Right lobe of liver (tissue), 6 donors: ENCODE results near the gene ALS2. TPM values are rescaled to one million over a fixed set of nuclear protein-coding genes. Genes with fewer than 3 reads are reported as not detected.

Experiments
- ATAC-seq, 4 donors: fragments of 200-7000 bp; cut with Tn5 transposase; one replicate each; pipeline ENCODE4 v1.9.1; 2020; ENCODE audit warnings: mild to moderate bottlenecking in 4 of 4, moderate library complexity in 4 of 4
- DNase-seq, 3 donors: peaks; one replicate each; pipeline ENCODE4 v3.0.0-alpha.2; 2020
- H3K27ac ChIP-seq, 3 donors: fragments of 200-600 bp; one replicate each; pipeline ENCODE4 v1.8.0; 2022
- H3K27me3 ChIP-seq, 2 donors: fragments of 200-600 bp; one replicate each; pipeline ENCODE4 v1.8.0; 2022
- H3K36me3 ChIP-seq, 4 donors: fragments of 200-600 bp; sonication (generic) in 1 of 4; one replicate each; pipeline versions ENCODE4 v1.5.1 to v1.8.0; 2017 to 2022; ENCODE audit warnings: control low read depth in 1 of 4
- H3K4me1 ChIP-seq, 4 donors: fragments of 200-600 bp; sonication (generic) in 1 of 4; one replicate each; pipeline versions ENCODE4 v1.5.1 to v1.8.0; 2017 to 2022; ENCODE audit warnings: control low read depth in 1 of 4
- H3K4me3 ChIP-seq, 3 donors: fragments of 200-600 bp; one replicate each; pipeline ENCODE4 v1.8.0; 2022
- H3K9me3 ChIP-seq, 4 donors: fragments of 200-600 bp; sonication (generic) in 1 of 4; one replicate each; pipeline versions ENCODE4 v1.5.1 to v1.8.0; 2017 to 2022; ENCODE audit warnings: control low read depth in 1 of 4
- CTCF ChIP-seq, 4 donors: fragments of 200-600 bp in 3 of 4; fragments of 450-650 bp in 1 of 4; IDR thresholded peaks; one replicate each; pipeline versions ENCODE4 v1.5.1 to v1.8.0; 2016 to 2022; ENCODE audit warnings: antibody characterized with exemption in 4 of 4, mild to moderate bottlenecking in 2 of 4
- POLR2A ChIP-seq: fragments of 450-650 bp; IDR thresholded peaks from one replicate; pipeline ENCODE4 v1.6.1; 2017; ENCODE audit warnings: antibody characterized with exemption, mild to moderate bottlenecking
- WGBS: methylation state at CpG from one replicate; pipeline ENCODE4 v1.1.6; 2018; ENCODE audit warnings: low coverage, low lambda C conversion rate; ENCODE audit not compliant: insufficient coverage; ENCODE audit errors: missing lambda C conversion rate; 5-methylcytosine and 5-hydroxymethylcytosine counted together
- intact Hi-C, 2 donors: fragments of 100-400 bp; cut with DNase I; formaldehyde crosslinking; loops; one replicate each; pipeline versions ENCODE4 v1.11.2 to v1.14.1; 2022
- total RNA-seq, 6 experiments: library from RNA; depleted of rRNA in 2 of 6; stranded (reverse); fragments of >200 nt in 2 of 6; fragmentation: NEBNext Ultra II Directional in 3 of 6; extraction: Animal tissue kit (Norgen Biotek cat#: 25700) in 3 of 6; gene quantifications; one replicate each; pipeline versions ENCODE4 v1.1.0 to v1.2.4, GENCODE V29; 2016 to 2023
- donor health status: DM: no; HTN: yes; CAD: no.
- donor health status: DM: no; HTN: no; CAD: no.
- donor health status: DM: no; HTN: no; CAD: no.
- donor health status: DM: no; HTN: yes; CAD: no.
- donor health status: DM: no; HTN: yes; CAD: no.

Gene ALS2
- total RNA-seq, 6 experiments from 2014 or later, result 15.8 to 24.9 (median 20.3) TPM

DNA sequence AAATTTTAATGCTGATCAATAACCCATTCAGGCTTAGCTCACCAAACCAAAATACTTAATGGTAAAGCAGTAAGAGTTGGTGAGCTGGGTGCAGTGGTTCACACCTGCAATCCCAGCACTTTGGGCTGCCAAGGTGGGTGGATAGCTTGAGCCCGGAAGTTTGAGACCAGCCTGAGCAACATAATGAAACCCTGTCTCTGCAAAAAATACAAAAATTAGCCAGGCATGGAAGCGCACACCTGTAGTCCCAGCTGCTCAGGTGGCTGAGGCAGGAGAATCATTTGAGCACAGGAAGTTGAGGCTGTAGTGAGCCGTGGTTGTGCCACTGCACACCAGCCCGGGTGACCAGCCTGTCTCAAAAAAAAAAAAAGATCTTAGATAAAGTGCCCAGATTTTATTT lies 46.6 kb downstream of the ALS2 start:
- Histone ChIP-seq H3K4me3 (no peak overlapping the region), H3K4me1 (no peaks in the 10 kb centered on the region), H3K27me3 (no peaks in the 10 kb centered on the region), H3K36me3 (peaks cover 0 to 24% (median 12%) of the 10 kb centered on the region in 4 donors), H3K27ac (no peak overlapping the region), H3K9me3 (peaks cover 0 to 3% (median 0%) of the 10 kb centered on the region in 4 donors)
- ATAC-seq (no peak), DNase-seq (no peak)
- no peak for TF ChIP-seq POLR2A
- no peak for TF ChIP-seq CTCF (IDR thresholded peaks at IDR 0.05)
- no CpG with 5 or more reads among the region's 4 CpGs for WGBS
- intact Hi-C loops, result no loop called here

- no peaks in the 10 kb centered on the region for H3K4me1 ChIP-seq
- no peak for TF ChIP-seq POLR2A
- no peak for TF ChIP-seq CTCF (IDR thresholded peaks at IDR 0.05)
- 86% methylated on average over 1 of the region's 1 CpG for WGBS
- peaks cover 0 to 3% (median 0%) of the 10 kb centered on the region in 4 donors for H3K9me3 ChIP-seq
- intact Hi-C loops, result no loop called here
- H3K27ac ChIP-seq, result no peak overlapping the region
- H3K4me3 ChIP-seq, result no peak overlapping the region
- ATAC-seq (no peak), DNase-seq (no peak)
- peaks cover 0 to 29% (median 11%) of the 10 kb centered on the region in 4 donors for H3K36me3 ChIP-seq
- H3K27me3 ChIP-seq, result no peaks in the 10 kb centered on the region
Measured at GRCh38 chr2:201733544-201733943, 47.2 kb downstream of the ALS2 start.

DNA sequence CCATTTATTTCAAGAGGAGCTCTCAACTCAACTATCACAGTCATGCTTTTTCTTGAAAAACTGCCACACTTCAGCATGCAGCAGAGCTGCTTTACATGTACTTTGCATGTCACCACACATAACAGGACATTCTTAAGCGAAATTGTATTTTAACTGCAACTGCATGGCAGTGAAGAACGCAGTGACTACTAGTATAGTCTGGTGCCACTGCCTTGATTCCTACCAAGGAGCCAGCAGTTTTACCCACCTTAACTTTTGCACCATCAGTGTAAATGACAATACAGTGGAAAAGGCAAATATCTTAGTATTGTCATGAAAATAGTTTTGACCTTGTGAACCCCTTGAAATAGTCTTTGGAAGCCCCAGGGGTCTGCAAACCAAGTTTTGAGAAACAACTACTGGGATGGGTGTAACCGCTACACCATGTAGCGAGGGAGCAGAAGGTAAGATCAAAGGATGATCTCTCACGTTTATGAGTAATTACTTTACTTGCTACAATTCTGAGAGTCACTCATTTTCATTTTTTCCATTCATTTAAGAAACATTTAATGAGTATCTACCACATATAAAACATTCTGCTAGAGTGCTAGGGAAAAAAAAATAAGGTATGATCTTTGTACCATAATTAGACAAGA lies 50.0 kb downstream of the ALS2 start:
- Histone ChIP-seq H3K4me1 (no peaks in the 10 kb centered on the region), H3K36me3 (peaks cover 0 to 33% (median 17%) of the 10 kb centered on the region in 4 donors), H3K9me3 (no peaks in the 10 kb centered on the region), H3K27ac (no peak overlapping the region), H3K27me3 (no peaks in the 10 kb centered on the region), H3K4me3 (no peak overlapping the region)
- ATAC-seq (no peak), DNase-seq (no peak)
- TF ChIP-seq POLR2A (no peak), CTCF (IDR thresholded peaks at IDR 0.05) (no peak)
- WGBS, result 88% methylated on average over 5 of the region's 5 CpGs
- intact Hi-C loops, result no loop called here

GRCh38 chr2:201715459-201715858 lies 65.3 kb downstream of the ALS2 start:
- WGBS, result 54% methylated on average over 6 of the region's 6 CpGs
- Histone ChIP-seq H3K27ac (no peak overlapping the region), H3K36me3 (peaks cover 3 to 36% (median 11%) of the 10 kb centered on the region in 4 donors), H3K4me3 (no peak overlapping the region), H3K27me3 (no peaks in the 10 kb centered on the region), H3K9me3 (no peaks in the 10 kb centered on the region), H3K4me1 (peaks cover 0 to 13% (median 0%) of the 10 kb centered on the region in 4 donors)
- ATAC-seq (peak; percentile 91 to 99 (median 98)), DNase-seq (peak; percentile 72 to 83 (median 78))
- intact Hi-C loops, result no loop called here
- TF ChIP-seq POLR2A (no peak), CTCF (IDR thresholded peaks at IDR 0.05) (peak; percentile 23 to 60 (median 52))
